Liver (tissue), 9 donors: Measurements from ENCODE around the gene IL23A. TPM values are rescaled to one million over a fixed set of nuclear protein-coding genes. Genes with fewer than 3 reads are reported as not detected.
A peak's percentile ranks its signal among the peaks of the same experiment; 100 is the strongest.

Experiments
- DNase-seq: peaks from one replicate; pipeline ENCODE4 v3.0.0-alpha.2; 2017; ENCODE audit warnings: low spot score
- H3K27ac ChIP-seq, 2 donors: one replicate each; pipeline ENCODE4 v1.7.0; 2013; ENCODE audit warnings: inconsistent platforms in 2 of 2, low read length in 2 of 2, control low read depth in 1 of 2, low read depth in 1 of 2, mild to moderate bottlenecking in 1 of 2
- H3K27me3 ChIP-seq, 4 donors: one replicate each; pipeline versions ENCODE4 v1.6.1 to v1.7.0; 2013; ENCODE audit warnings: low read length in 3 of 4, inconsistent platforms in 1 of 4, mild to moderate bottlenecking in 1 of 4, moderate library complexity in 1 of 4; ENCODE audit not compliant: control insufficient read depth in 4 of 4, insufficient read depth in 4 of 4
- H3K36me3 ChIP-seq, 4 donors: one replicate each; pipeline versions ENCODE4 v1.6.1 to v1.7.0; 2013; ENCODE audit warnings: low read length in 3 of 4, mild to moderate bottlenecking in 3 of 4, low read depth in 1 of 4, moderate library complexity in 1 of 4; ENCODE audit not compliant: control insufficient read depth in 4 of 4, insufficient read depth in 3 of 4
- H3K4me1 ChIP-seq, 4 donors: one replicate each; pipeline versions ENCODE4 v1.6.1 to v1.7.0; 2013; ENCODE audit warnings: low read length in 3 of 4, mild to moderate bottlenecking in 3 of 4, moderate library complexity in 1 of 4; ENCODE audit not compliant: control insufficient read depth in 4 of 4, insufficient read depth in 4 of 4
- H3K4me3 ChIP-seq, 3 donors: one replicate each; pipeline versions ENCODE4 v1.6.1 to v1.7.0; 2013; ENCODE audit warnings: low read length in 3 of 3, control low read depth in 1 of 3, low read depth in 1 of 3, mild to moderate bottlenecking in 1 of 3
- H3K9ac ChIP-seq, 2 donors: one replicate each; pipeline ENCODE4 v1.7.0; 2013; ENCODE audit warnings: low read length in 2 of 2, mild to moderate bottlenecking in 2 of 2, moderate library complexity in 2 of 2, control low read depth in 1 of 2, low read depth in 1 of 2
- H3K9me3 ChIP-seq, 4 donors: one replicate each; pipeline versions ENCODE4 v1.6.1 to v1.7.0; 2013; ENCODE audit warnings: low read length in 3 of 4; ENCODE audit not compliant: control insufficient read depth in 4 of 4
- ATF3 ChIP-seq: IDR thresholded peaks from 2 replicates; pipeline ENCODE4 v1.6.1; 2016; ENCODE audit warnings: antibody characterized with exemption
- CTCF ChIP-seq: fragments of 150-350 bp; IDR thresholded peaks from 2 replicates; pipeline ENCODE4 v1.5.1; 2017; ENCODE audit warnings: improper control_type of control experiment, low read depth, low read length; ENCODE audit not compliant: missing input control
- EGR1 ChIP-seq, 2 donors: IDR thresholded peaks; 2 replicates each; pipeline ENCODE4 v1.6.1; 2016 to 2018; ENCODE audit warnings: antibody characterized with exemption in 2 of 2, low read depth in 2 of 2
- FOXA1 ChIP-seq: IDR thresholded peaks from 2 replicates; pipeline ENCODE4 v1.6.1; 2016; ENCODE audit warnings: antibody characterized with exemption
- FOXA2 ChIP-seq: IDR thresholded peaks from 2 replicates; pipeline ENCODE4 v1.6.1; 2016; ENCODE audit warnings: antibody characterized with exemption
- HNF4A ChIP-seq, 2 donors: conservative IDR thresholded peaks; 2 replicates each; pipeline ENCODE4 v1.6.1; 2016; ENCODE audit warnings: antibody characterized with exemption in 2 of 2, mild to moderate bottlenecking in 2 of 2
- HNF4G ChIP-seq: IDR thresholded peaks from 2 replicates; pipeline ENCODE4 v1.6.1; 2016; ENCODE audit warnings: antibody characterized with exemption
- JUND ChIP-seq, 2 donors: IDR thresholded peaks; 2 replicates each; pipeline ENCODE4 v1.6.1; 2016; ENCODE audit warnings: antibody characterized with exemption in 2 of 2
- NR2F2 ChIP-seq: IDR thresholded peaks from 2 replicates; pipeline ENCODE4 v1.6.1; 2016; ENCODE audit warnings: antibody characterized with exemption
- REST ChIP-seq: IDR thresholded peaks from 2 replicates; pipeline ENCODE4 v1.6.1; 2016; ENCODE audit warnings: antibody characterized with exemption, mild to moderate bottlenecking
- RXRA ChIP-seq, 2 donors: IDR thresholded peaks; 2 replicates each; pipeline ENCODE4 v1.6.1; 2017 to 2018; ENCODE audit warnings: antibody characterized with exemption in 2 of 2, mild to moderate bottlenecking in 1 of 2
- SP1 ChIP-seq: IDR thresholded peaks from 2 replicates; pipeline ENCODE4 v1.6.1; 2018; ENCODE audit warnings: antibody characterized with exemption, mild to moderate bottlenecking
- TAF1 ChIP-seq: conservative IDR thresholded peaks from 2 replicates; pipeline ENCODE4 v1.6.1; 2016; ENCODE audit warnings: antibody characterized with exemption, mild to moderate bottlenecking
- WGBS: extraction: QIAGEN DNeasy Blood & Tissue Kit; methylation state at CpG from one replicate; pipeline ENCODE4 v1.1.7; 2013; 5-methylcytosine and 5-hydroxymethylcytosine counted together
- polyA plus RNA-seq, 2 donors: library from polyadenylated mRNA; stranded (reverse) in 1 of 2; unstranded in 1 of 2; fragments of 200-250 nt in 1 of 2; fragments of >200 nt in 1 of 2; fragmentation: Nextera tagmentation in 1 of 2; extraction: Ambion mirVana in 1 of 2; gene quantifications; one replicate each; pipeline versions ENCODE4 v1.2.1 to v1.2.3, GENCODE V29; 2013 to 2015
- total RNA-seq, 2 donors: library from RNA; depleted of rRNA; stranded (reverse); fragments of >200 nt; gene quantifications; one replicate each; pipeline ENCODE4 v1.2.3, GENCODE V29; 2014
- TF ChIP-seq, protein P1 (sequence below): IDR thresholded peaks from 2 replicates; pipeline ENCODE4 v1.6.1; 2016; ENCODE audit warnings: antibody characterized with exemption
- TF ChIP-seq, protein P2 (sequence below): IDR thresholded peaks from 2 replicates; pipeline ENCODE4 v1.6.1; 2016; ENCODE audit warnings: antibody characterized with exemption
- donor health status: healthy.
- donor health status: healthy.
- donor health status: healthy.
- donor health status: healthy.
- donor health status: healthy.

Gene IL23A
- total and polyA plus RNA-seq, 4 donors: 0.14 to 0.25 (median 0.22) TPM; not detected in 1

DNA sequence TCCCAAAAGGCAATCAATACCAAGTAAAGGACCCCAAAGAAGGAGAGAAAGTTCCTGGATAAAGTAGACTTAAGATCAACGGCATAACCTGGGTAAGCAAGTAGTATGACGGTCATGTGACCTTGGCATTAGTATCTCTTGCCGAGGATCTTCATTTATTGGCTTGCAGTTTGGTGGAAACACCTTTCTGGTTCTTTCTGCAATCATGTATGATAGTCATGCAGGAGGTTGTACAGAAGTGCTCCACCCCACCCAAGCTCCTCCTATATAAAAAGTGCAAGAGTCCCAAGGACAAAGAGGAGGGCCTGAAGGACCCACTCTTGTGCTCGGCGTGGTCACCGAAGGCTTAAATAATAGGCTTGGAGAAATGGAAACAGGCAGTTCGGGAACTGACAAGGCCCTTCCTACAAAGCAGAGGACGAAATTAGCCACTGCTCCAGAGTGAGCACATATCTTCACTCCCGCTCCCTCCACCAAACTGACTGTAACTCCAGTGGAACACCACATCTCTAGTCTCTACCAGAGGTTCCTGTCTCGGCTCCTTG lies 39.3 kb upstream of the IL23A start:
- Histone ChIP-seq H3K4me1 (peaks cover 15 to 63% (median 59%) of the 10 kb centered on the region in 4 donors), H3K9me3 (no peaks in the 10 kb centered on the region), H3K36me3 (peaks cover 0 to 2% (median 0%) of the 10 kb centered on the region in 4 donors), H3K9ac (peak overlapping the region; percentile 67 to 80), H3K27me3 (no peaks in the 10 kb centered on the region), H3K27ac (peak overlapping the region; percentile 86 to 95), H3K4me3 (peak overlapping the region; percentile 70 to 97 (median 96))
- DNase-seq: no peak
- TF ChIP-seq EGR1 (IDR thresholded peaks at IDR 0.05; ENCODE audit: low read depth in 2 of 2) (no peak), HNF4G (no peak), SP1 (no peak), CTCF (no peak), HNF4A (conservative IDR thresholded peaks at IDR 0.05) (no peak), REST (no peak), RXRA (IDR thresholded peaks at IDR 0.05) (no peak), FOXA1 (no peak), ATF3 (no peak), JUND (IDR thresholded peaks at IDR 0.05) (no peak)
- TF ChIP-seq, protein P1, sequence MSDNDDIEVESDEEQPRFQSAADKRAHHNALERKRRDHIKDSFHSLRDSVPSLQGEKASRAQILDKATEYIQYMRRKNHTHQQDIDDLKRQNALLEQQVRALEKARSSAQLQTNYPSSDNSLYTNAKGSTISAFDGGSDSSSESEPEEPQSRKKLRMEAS: no peak
- TF ChIP-seq, protein P2, sequence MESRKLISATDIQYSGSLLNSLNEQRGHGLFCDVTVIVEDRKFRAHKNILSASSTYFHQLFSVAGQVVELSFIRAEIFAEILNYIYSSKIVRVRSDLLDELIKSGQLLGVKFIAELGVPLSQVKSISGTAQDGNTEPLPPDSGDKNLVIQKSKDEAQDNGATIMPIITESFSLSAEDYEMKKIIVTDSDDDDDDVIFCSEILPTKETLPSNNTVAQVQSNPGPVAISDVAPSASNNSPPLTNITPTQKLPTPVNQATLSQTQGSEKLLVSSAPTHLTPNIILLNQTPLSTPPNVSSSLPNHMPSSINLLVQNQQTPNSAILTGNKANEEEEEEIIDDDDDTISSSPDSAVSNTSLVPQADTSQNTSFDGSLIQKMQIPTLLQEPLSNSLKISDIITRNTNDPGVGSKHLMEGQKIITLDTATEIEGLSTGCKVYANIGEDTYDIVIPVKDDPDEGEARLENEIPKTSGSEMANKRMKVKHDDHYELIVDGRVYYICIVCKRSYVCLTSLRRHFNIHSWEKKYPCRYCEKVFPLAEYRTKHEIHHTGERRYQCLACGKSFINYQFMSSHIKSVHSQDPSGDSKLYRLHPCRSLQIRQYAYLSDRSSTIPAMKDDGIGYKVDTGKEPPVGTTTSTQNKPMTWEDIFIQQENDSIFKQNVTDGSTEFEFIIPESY: no peak
- WGBS: under 1% methylated on average over 10 of the region's 10 CpGs

- WGBS: under 1% methylated on average over 63 of the region's 63 CpGs
- Histone ChIP-seq H3K27me3 (no peaks in the 10 kb centered on the region), H3K9ac (peak within 1 kb of the TSS; percentile 67 to 80), H3K36me3 (peaks cover 0 to 2% (median 0%) of the 10 kb centered on the region in 4 donors), H3K4me3 (peak within 1 kb of the TSS; percentile 70 to 97 (median 96)), H3K27ac (peak within 1 kb of the TSS; percentile 86 to 95), H3K4me1 (peaks cover 14 to 64% (median 60%) of the 10 kb centered on the region in 4 donors), H3K9me3 (no peaks in the 10 kb centered on the region)
- DNase-seq: peak; percentile 96
- TF ChIP-seq, protein P2: peak; percentile 9
- TF ChIP-seq EGR1 (IDR thresholded peaks at IDR 0.05; ENCODE audit: low read depth in 2 of 2) (peak in 1 of 2 donors; percentile 22), RXRA (IDR thresholded peaks at IDR 0.05) (peak; percentile 60 to 65), REST (peak; percentile 58), HNF4A (conservative IDR thresholded peaks at IDR 0.05) (peak; percentile 36 to 46), SP1 (peak; percentile 86), FOXA1 (no peak), TAF1 (peak; percentile 67), NR2F2 (peak; percentile 86), FOXA2 (no peak)
- TF ChIP-seq, protein P1: no peak
Measured at GRCh38 chr12:56299853-56300643, 38.6 kb upstream of the IL23A start, which contains the start of gene CS. Gene CS, minus strand, starts transcription at chr12:56300330. Its CDS starts 129 bp downstream, at chr12:56300201.
